ENCODE data around the gene DMD.

DMD gene

DNA sequence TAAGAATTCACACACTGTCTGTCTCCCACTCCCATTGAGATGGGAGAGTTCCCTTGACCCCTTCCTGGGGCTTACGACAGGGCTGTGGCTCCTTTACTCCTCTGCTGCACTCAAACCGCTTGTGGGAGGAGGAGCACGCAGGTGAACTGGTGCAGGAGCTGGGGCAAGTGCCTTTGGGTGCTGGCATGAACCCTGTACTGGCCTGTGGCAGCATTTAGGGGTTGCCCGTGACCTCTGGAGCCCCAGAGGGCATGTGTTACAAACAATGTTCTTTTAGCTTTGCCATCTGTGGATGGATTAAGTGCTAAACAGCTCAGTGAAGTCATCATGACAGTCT lies 2117.7 kb downstream of the DMD start:
- in situ Hi-C loops (cut with HindIII; ENCODE audit: low sequenced_read_pairs): no loop called here

DNA sequence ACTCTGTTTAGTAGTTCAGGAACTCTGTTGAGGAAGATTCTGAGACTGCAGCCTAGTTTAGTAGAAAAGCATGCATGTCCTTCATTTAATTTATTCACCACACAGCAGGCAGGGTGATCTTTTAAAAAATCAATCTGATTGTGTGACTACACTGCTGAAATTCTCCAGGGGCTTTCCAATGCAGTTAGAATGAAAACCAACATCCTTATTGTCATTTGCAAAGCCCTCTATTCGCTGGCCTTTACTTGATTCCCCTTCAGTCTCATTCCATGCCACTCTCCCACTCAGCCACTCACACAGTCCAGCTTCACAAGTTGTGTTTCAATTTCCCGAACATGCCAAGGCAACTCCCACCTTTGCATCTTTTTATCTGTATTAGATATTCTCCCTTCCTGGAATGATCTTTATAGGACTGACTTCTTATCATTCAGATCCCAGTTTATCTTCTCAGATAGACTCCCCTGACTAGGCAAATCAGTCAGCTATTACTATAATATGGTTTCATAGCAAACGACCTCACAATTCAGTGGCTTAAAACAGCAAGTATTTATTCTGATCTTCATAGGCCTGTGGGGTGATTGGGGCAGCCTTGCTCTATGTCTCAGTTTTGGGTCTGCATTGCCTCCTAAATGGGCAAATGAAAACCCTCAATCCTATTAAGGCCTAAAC lies 2118.2 kb downstream of the DMD start:
- in situ Hi-C loops (cut with HindIII; ENCODE audit: low sequenced_read_pairs): no loop called here

DNA sequence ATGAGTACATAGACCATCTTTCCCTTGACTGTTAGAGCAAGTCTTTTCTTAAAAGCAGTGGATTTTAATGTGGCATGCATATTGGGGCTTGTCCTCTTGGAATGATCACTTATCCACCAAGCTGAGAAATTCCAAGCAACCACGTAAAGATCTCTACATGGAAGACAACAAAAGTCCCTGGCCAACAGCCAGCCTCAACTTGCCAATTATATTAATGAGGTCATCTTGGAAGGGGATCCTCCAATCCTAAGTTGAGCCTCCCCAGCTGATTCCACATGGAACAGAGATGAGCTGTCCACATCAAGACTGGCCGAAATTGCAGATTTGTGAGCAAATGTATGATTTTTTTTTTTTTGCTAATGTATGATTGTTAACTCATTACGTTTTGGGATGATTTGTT lies 2118.9 kb downstream of the DMD start:
- in situ Hi-C loops (cut with HindIII; ENCODE audit: low sequenced_read_pairs): no loop called here

DNA sequence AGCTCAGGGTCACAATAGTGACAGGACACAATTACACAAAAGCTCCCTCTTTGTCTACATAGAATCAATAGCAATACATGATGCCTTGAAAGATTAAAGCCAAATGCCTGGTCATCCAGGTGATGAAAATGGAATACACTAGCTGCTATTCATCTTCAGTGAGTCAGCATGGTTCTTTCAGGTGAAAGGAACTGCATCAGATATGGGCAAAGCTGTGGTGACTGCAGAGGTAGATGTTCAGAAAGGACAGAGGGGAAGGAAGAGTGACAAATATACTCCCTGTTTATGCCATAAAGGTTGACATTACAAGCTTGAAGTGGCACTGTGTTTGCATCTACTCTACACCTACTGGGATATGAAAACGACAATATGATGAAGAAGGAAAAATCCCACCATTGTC lies 2119.5 kb downstream of the DMD start:
- in situ Hi-C loops (cut with HindIII; ENCODE audit: low sequenced_read_pairs): no loop called here

DNA sequence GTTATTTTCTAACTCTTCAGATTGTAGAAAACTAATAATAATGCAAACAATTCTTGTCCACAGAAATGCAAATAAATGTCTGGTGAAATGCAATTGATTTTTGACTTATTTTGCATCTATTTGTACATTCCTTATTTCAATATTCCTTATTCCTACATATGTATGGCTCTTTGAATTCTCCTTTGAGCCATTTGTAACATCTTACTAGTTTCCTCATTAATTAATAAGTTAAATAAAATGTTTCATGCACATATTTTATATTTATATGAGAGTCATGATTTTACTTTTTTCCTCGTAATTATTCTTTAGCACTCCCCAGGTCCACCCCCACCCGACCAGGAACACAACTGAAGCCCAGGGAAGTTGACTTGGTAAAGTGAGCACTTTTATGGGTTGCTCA lies 2136.8 kb downstream of the DMD start:
- in situ Hi-C loops (cut with HindIII; ENCODE audit: low sequenced_read_pairs): no loop called here

DNA sequence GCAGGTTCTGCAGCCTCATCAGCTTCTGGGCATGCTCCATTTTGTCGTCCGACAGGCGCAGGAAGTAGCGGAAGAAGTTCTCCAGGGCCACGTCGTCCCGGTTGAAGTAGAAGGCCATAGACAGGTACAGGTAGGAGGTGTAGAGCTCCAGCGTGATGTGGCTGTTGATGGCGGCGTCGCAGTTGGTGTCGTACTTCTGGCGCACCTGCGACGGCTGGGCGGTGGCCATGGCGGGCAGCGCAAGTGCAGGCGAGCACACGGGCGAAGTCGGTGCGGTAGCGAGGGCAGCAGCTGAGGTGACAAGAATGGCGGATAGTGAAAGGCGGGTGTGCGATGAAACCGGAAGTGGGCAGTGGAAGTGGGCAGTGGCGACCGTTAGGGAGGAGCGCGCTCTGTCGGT lies 2139.6 kb downstream of the DMD start, which contains the start of gene FTHL17:
Gene FTHL17, minus strand, starts transcription at position 317 of the 400 bp plus-strand sequence. Its CDS starts 88 bp downstream, at position 229.
- in situ Hi-C loops (cut with HindIII; ENCODE audit: low sequenced_read_pairs): no loop called here

DNA sequence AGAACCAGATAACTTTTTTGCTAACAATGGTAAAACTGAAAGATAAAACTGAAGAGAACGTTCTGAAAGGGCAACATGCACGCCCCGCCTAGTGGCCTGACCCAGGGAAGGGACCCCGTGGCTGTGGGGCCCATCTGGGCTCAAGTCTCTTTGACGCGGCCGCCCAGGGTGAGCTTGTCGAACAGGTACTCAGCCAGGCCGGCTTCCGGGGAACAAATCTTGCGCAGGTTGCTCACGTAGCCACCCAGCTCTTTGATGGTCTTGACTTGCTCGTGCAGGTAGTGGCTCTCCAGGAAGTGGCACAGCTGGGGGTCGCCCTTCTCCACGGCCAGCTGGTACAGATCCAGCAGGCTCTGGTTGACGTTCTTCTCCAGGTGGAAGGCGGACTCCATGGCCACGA lies 2140.1 kb downstream of the DMD start:
- in situ Hi-C loops (cut with HindIII; ENCODE audit: low sequenced_read_pairs): no loop called here

DNA sequence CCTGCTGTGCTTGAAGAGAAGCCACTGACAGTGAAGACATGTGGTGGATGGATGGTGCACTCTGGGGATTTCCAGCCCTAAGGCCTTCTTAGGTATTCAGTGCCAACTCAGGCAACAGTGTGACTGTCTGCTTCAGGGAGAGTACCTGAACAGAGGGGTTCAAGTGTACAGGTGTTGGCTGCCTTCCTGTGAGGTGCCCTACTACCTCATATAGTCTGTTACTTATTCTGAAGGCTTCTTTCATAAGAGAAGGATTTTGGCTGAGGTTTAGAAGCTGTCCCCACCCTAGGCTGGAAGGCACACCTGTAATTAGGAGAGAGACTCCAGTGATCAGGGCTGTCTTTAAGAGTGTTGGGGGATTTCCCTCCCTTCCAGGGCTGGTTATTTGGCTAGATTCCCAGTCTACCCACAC lies 2141.3 kb downstream of the DMD start:
- in situ Hi-C loops (cut with HindIII; ENCODE audit: low sequenced_read_pairs): no loop called here

All from DLD1 (cell line).